Erythroblast (primary cell): Measurements from ENCODE around the gene NOX5.

Experiments used
- DNase-seq, 2 experiments: peaks; one replicate each; lab custom pipeline; 2025; lab: John Stamatoyannopoulos, UW
- GATA1 ChIP-seq: IDR thresholded peaks from 2 replicates; pipeline ENCODE4 v1.6.1; 2011; ENCODE audit warnings: low read depth, mild to moderate bottlenecking, control low read depth, low read length, moderate library complexity
- POLR2A ChIP-seq: IDR thresholded peaks from 2 replicates; pipeline ENCODE4 v1.6.1; 2011; ENCODE audit warnings: mild to moderate bottlenecking, low read length

The NOX5 gene

GRCh38 chr15:69093127-69093526, 78.6 kb downstream of the NOX5 start:
- DNase-seq, result peak; percentile 84 to 89
- no peak for TF ChIP-seq GATA1
- TF ChIP-seq POLR2A, result peak; percentile 51

- TF ChIP-seq POLR2A (no peak), GATA1 (no peak)
- DNase-seq, result peak; percentile 23 to 38
Observed at GRCh38 chr15:69093614-69094013, 79.1 kb downstream of the NOX5 start.

GRCh38 chr15:69094124-69094921, 79.8 kb downstream of the NOX5 start:
- TF ChIP-seq POLR2A (no peak), GATA1 (no peak)

GRCh38 chr15:69095274-69095673, 80.8 kb downstream of the NOX5 start:
- TF ChIP-seq POLR2A, result no peak
- TF ChIP-seq GATA1, result no peak
- DNase-seq, result no peak

More at GRCh38 chr15:69094124-69094921, 79.8 kb downstream of the NOX5 start:
- no peak for DNase-seq

- DNase-seq, result no peak
- no peak for TF ChIP-seq POLR2A
- TF ChIP-seq GATA1, result no peak
Observed at GRCh38 chr15:69096196-69096595, 81.7 kb downstream of the NOX5 start.

GRCh38 chr15:69096626-69097025, 82.1 kb downstream of the NOX5 start:
- TF ChIP-seq GATA1 (no peak), POLR2A (no peak)
- peak; percentile 42 to 77 for DNase-seq

GRCh38 chr15:69098771-69099170, 84.3 kb downstream of the NOX5 start:
- DNase-seq, result no peak
- TF ChIP-seq GATA1, result no peak
- no peak for TF ChIP-seq POLR2A

- no peak for DNase-seq
- TF ChIP-seq GATA1 (no peak), POLR2A (no peak)
Observed at GRCh38 chr15:69099941-69100340, 85.4 kb downstream of the NOX5 start.

- TF ChIP-seq GATA1 (no peak), POLR2A (no peak)
- DNase-seq, result no peak
Observed at GRCh38 chr15:69100821-69101220, 86.3 kb downstream of the NOX5 start.

- no peak for DNase-seq
Observed at GRCh38 chr15:69104050-69104750, 89.7 kb downstream of the NOX5 start.

GRCh38 chr15:69105451-69105985, 91.0 kb downstream of the NOX5 start:
- no peak for TF ChIP-seq GATA1
- TF ChIP-seq POLR2A, result no peak
- DNase-seq, result no peak

More at GRCh38 chr15:69104050-69104750, 89.7 kb downstream of the NOX5 start:
- TF ChIP-seq GATA1 (no peak), POLR2A (no peak)

GRCh38 chr15:69107025-69107620, 92.6 kb downstream of the NOX5 start:
- TF ChIP-seq POLR2A (no peak), GATA1 (no peak)
- no peak for DNase-seq
